Keratinocyte (primary cell): ENCODE results near the gene MAP4. TPM values are rescaled to one million over a fixed set of nuclear protein-coding genes. Genes with fewer than 3 reads are reported as not detected.

Experiments
- DNase-seq: peaks from one replicate; pipeline ENCODE4 v3.0.0-alpha.2; 2011; ENCODE audit warnings: low read depth, missing footprints, low spot score
- FAIRE-seq: peaks from 2 replicates; lab custom pipeline; 2011; peaks lifted over from hg19 to GRCh38; lab: Jason Lieb, UNC
- H2AFZ ChIP-seq: 2 replicates; pipeline ENCODE4 v1.6.0; 2012; ENCODE audit warnings: low read length, control low read depth, inconsistent platforms; ENCODE audit not compliant: control insufficient read depth
- H3K27ac ChIP-seq: 2 replicates; pipeline ENCODE4 v1.5.1; 2011; ENCODE audit warnings: low read length; ENCODE audit not compliant: control insufficient read depth, insufficient read depth
- H3K27me3 ChIP-seq: 3 replicates; pipeline ENCODE4 v1.6.0; 2011; ENCODE audit warnings: low read length; ENCODE audit not compliant: control insufficient read depth, insufficient read depth; ENCODE audit errors: extremely low read depth
- H3K36me3 ChIP-seq, 2 experiments: 2 replicates in 1 of 2; 3 replicates in 1 of 2; pipeline ENCODE4 v1.5.1; 2011; ENCODE audit warnings: low read length in 2 of 2, mild to moderate bottlenecking in 1 of 2; ENCODE audit not compliant: control insufficient read depth in 2 of 2, insufficient read depth in 2 of 2; ENCODE audit errors: extremely low read depth in 1 of 2
- H3K4me1 ChIP-seq: 3 replicates; pipeline ENCODE4 v1.5.1; 2011; ENCODE audit warnings: low read length; ENCODE audit not compliant: control insufficient read depth, insufficient read depth; ENCODE audit errors: extremely low read depth
- H3K4me2 ChIP-seq: 3 replicates; pipeline ENCODE4 v1.6.0; 2011; ENCODE audit warnings: low read depth, low read length; ENCODE audit not compliant: control insufficient read depth, insufficient read depth; ENCODE audit errors: extremely low read depth
- H3K4me3 ChIP-seq, 3 experiments: fragments of 200-600 bp in 1 of 3; sonication (generic) in 1 of 3; 2 replicates in 2 of 3; 3 replicates in 1 of 3; pipeline ENCODE4 v1.5.1; 2011 to 2016; ENCODE audit warnings: low read length in 3 of 3, mild to moderate bottlenecking in 3 of 3, control low read depth in 2 of 3, inconsistent platforms in 1 of 3, low read depth in 1 of 3, mixed read lengths in 1 of 3, mixed run types in 1 of 3, moderate library complexity in 1 of 3; ENCODE audit not compliant: control insufficient read depth in 2 of 3, insufficient read depth in 2 of 3; ENCODE audit errors: extremely low read depth in 1 of 3
- H3K79me2 ChIP-seq: 2 replicates; pipeline ENCODE4 v1.6.0; 2012; ENCODE audit warnings: low read length; ENCODE audit not compliant: control insufficient read depth, insufficient read depth
- H3K9ac ChIP-seq: 3 replicates; pipeline ENCODE4 v1.6.0; 2011; ENCODE audit warnings: low read length; ENCODE audit not compliant: control insufficient read depth, insufficient read depth; ENCODE audit errors: extremely low read depth
- H3K9me1 ChIP-seq: 3 replicates; pipeline ENCODE4 v1.6.0; 2011; ENCODE audit warnings: low read length; ENCODE audit not compliant: control insufficient read depth, insufficient read depth; ENCODE audit errors: extremely low read depth
- H3K9me3 ChIP-seq: 2 replicates; pipeline ENCODE4 v1.5.1; 2012; ENCODE audit warnings: low read depth, low read length; ENCODE audit not compliant: control insufficient read depth
- H4K20me1 ChIP-seq: 3 replicates; pipeline ENCODE4 v1.6.0; 2011; ENCODE audit warnings: low read length; ENCODE audit not compliant: control insufficient read depth, insufficient read depth; ENCODE audit errors: extremely low read depth
- CTCF ChIP-seq, 3 experiments: IDR thresholded peaks in 1 of 3; conservative IDR thresholded peaks in 1 of 3; optimal IDR thresholded peaks in 1 of 3; 2 replicates in 2 of 3; 3 replicates in 1 of 3; pipeline versions ENCODE3 to v1.5.1; 2011; ENCODE audit warnings: low read length in 3 of 3, mild to moderate bottlenecking in 3 of 3, moderate library complexity in 2 of 3, control low read depth in 1 of 3, inconsistent platforms in 1 of 3; ENCODE audit not compliant: insufficient read depth in 2 of 3; ENCODE audit errors: extremely low read depth in 1 of 3
- EZH2 ChIP-seq: IDR thresholded peaks from one replicate; pipeline ENCODE4 v1.6.1; 2012; ENCODE audit warnings: inconsistent platforms, mild to moderate bottlenecking, low read length, moderate library complexity
- dilution Hi-C: fragments of 300-500 bp; cut with MboI; formaldehyde crosslinking; loops from one replicate; pipeline ENCODE4 v1.7.0; 2020; ENCODE audit warnings: low sequenced_read_pairs; ENCODE audit not compliant: extremely low pct_ligation_motif_present
- polyA plus RNA-seq, 5 experiments: library from polyadenylated mRNA; depleted of rRNA in 3 of 5; stranded (reverse) in 3 of 5; stranded (forward) in 1 of 5; unstranded in 1 of 5; fragments of >200 nt; gene quantifications; 1 replicate in 1 of 5; 2 replicates in 3 of 5; 3 replicates in 1 of 5; pipeline versions ENCODE4 v1.2.1 to v1.2.3, GENCODE V29; 2011 to 2012; ENCODE audit warnings: missing spikeins in 2 of 5, low read depth in 1 of 5, low replicate concordance in 1 of 5

MAP4 gene
- polyA plus RNA-seq, 1 donor (not counting 4 experiments of a cell fraction or from before 2014, with no cell fraction given): 110 TPM

DNA sequence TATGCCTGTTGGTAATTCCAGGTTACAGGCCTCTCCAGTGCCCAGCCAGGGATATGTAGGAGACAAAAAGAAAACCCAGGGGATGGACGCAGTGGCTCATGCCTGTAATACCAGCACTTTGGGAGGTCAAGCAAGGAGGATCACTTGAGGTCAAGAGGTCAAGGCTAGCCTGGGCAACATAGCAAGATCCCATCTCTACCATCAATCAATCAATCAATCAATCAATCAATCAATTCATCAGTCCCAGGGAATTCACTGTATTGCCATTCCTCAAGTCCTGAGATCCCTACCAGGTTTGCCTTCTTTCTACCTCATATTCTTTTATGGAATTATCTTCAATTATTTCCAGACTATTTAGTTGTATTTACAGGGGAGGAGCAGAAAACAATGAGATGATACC, 131.0 kb downstream of the MAP4 start:
- no peak for TF ChIP-seq EZH2
- TF ChIP-seq CTCF (optimal IDR thresholded peaks at IDR 0.05 in 1 of 3, IDR thresholded peaks at IDR 0.05 in 1 of 3, conservative IDR thresholded peaks at IDR 0.05 in 1 of 3; ENCODE audit: extremely low read depth in 1 of 3, insufficient read depth in 2 of 3, low read length in 3 of 3): no peak
- H2AFZ ChIP-seq: no peak overlapping the region
- no peaks in the 10 kb centered on the region for H3K4me1 ChIP-seq
- H3K9ac ChIP-seq: no peak overlapping the region
- H3K4me3 ChIP-seq: no peak overlapping the region
- no peaks in the 10 kb centered on the region for H4K20me1 ChIP-seq
- H3K27me3 ChIP-seq: no peaks in the 10 kb centered on the region
- H3K9me3 ChIP-seq: no peaks in the 10 kb centered on the region
- H3K36me3 ChIP-seq: peaks cover 7 to 15% of the 10 kb centered on the region in 2 experiments
- no peak overlapping the region for H3K4me2 ChIP-seq
- DNase-seq (no peak), FAIRE-seq (no peak)
- H3K79me2 ChIP-seq: no peaks in the 10 kb centered on the region
- no peak overlapping the region for H3K27ac ChIP-seq
- H3K9me1 ChIP-seq: no peaks in the 10 kb centered on the region
- dilution Hi-C loops: no loop called here

GRCh38 chr3:47884603-47885002, 131.6 kb downstream of the MAP4 start:
- Histone ChIP-seq H3K9me3 (no peaks in the 10 kb centered on the region), H3K79me2 (no peaks in the 10 kb centered on the region), H3K9ac (no peak overlapping the region), H4K20me1 (no peaks in the 10 kb centered on the region), H3K27me3 (no peaks in the 10 kb centered on the region), H3K27ac (no peak overlapping the region), H3K4me1 (no peaks in the 10 kb centered on the region), H3K4me2 (no peak overlapping the region), H3K4me3 (no peak overlapping the region), H2AFZ (no peak overlapping the region), H3K9me1 (no peaks in the 10 kb centered on the region), H3K36me3 (peaks cover 6 to 14% of the 10 kb centered on the region in 2 experiments)
- dilution Hi-C loops: no loop called here
- DNase-seq (no peak), FAIRE-seq (no peak)
- no peak for TF ChIP-seq CTCF (optimal IDR thresholded peaks at IDR 0.05 in 1 of 3, IDR thresholded peaks at IDR 0.05 in 1 of 3, conservative IDR thresholded peaks at IDR 0.05 in 1 of 3; ENCODE audit: extremely low read depth in 1 of 3, insufficient read depth in 2 of 3, low read length in 3 of 3)
- no peak for TF ChIP-seq EZH2
